Measurements from ENCODE around the gene FBXL19.

DNA sequence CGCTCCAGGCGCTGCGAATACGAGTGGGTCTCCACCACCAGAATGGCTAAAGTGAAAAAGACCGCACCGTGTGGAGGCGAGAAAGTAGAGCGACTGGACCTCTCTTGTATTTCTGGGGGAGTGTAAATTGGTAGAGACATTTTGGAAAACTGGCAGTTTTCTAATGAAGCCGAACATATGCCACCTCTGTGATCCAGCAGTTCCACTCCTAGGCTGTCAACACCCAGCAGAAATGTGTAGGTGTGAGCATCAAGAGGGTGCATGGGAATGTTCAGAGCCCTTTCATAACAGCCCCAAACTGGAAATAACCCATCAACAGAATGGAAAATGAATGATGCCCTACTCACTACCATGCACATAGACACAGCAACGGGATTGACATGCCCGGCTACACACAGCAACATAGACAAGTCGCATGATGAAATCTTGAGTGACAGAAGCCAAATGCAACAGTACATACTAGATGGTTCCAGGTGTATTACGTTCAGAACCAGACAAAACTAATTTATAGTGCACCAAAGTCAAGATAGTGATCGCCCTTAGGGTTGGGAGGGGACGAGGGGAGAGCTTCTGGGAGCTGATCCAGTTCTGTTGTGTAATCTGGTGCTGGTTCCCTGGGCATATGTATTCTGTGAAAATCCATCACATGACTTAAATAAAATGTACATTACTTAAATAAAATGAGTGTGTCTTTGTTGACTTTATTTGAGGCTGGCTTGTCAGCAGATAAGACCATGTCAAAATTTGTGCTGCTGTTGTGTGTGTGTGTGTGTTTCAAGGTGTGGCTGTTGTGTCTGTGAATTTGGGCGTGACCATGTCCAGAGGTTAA, 28.6 kb upstream of the FBXL19 start:
- TF ChIP-seq EZH2phosphoT487 (conservative IDR thresholded peaks at IDR 0.05; ENCODE audit: low read length) = no peak
- TF ChIP-seq, protein P1, sequence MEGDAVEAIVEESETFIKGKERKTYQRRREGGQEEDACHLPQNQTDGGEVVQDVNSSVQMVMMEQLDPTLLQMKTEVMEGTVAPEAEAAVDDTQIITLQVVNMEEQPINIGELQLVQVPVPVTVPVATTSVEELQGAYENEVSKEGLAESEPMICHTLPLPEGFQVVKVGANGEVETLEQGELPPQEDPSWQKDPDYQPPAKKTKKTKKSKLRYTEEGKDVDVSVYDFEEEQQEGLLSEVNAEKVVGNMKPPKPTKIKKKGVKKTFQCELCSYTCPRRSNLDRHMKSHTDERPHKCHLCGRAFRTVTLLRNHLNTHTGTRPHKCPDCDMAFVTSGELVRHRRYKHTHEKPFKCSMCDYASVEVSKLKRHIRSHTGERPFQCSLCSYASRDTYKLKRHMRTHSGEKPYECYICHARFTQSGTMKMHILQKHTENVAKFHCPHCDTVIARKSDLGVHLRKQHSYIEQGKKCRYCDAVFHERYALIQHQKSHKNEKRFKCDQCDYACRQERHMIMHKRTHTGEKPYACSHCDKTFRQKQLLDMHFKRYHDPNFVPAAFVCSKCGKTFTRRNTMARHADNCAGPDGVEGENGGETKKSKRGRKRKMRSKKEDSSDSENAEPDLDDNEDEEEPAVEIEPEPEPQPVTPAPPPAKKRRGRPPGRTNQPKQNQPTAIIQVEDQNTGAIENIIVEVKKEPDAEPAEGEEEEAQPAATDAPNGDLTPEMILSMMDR (IDR thresholded peaks at IDR 0.05; ENCODE audit: insufficient read depth, low read length, poor library complexity, severe bottlenecking) = no peak

All from SU-DHL-6 (cell line).